GM12878 (cell line): ENCODE results near the gene BRIX1. TPM values are rescaled to one million over a fixed set of nuclear protein-coding genes. Genes with fewer than 3 reads are reported as not detected.

Experiments used
- ATAC-seq: fragments of 200-7000 bp; cut with Tn5 transposase; 3 replicates; pipeline ENCODE4 v1.9.1; 2020; ENCODE audit warnings: mild to moderate bottlenecking, moderate library complexity
- BruUV-seq: library from RNA; stranded (reverse); fragments of 400-500 nt; replicated peaks from 2 replicates; lab custom pipeline; 2021; lab: Mats Ljungman, UMichigan
- CTCF ChIA-PET: fragments of 300-600 bp; sonication (Branson Sonifier 250); formaldehyde crosslinking; extraction: SDS; loops from one replicate; lab custom pipeline; 2021; ENCODE audit warnings: inconsistent platforms; lab: Yijun Ruan, JAX
- POLR2A ChIA-PET: fragments of 350-600 bp; formaldehyde crosslinking; extraction: SDS; loops from one replicate; lab custom pipeline; 2021; ENCODE audit warnings: inconsistent platforms; lab: Charles Lee
- RAD21 ChIA-PET: fragments of 300-600 bp; sonication (Branson Sonifier 250); formaldehyde crosslinking; loops from one replicate; lab custom pipeline; 2023; ENCODE audit warnings: antibody characterized with exemption; ENCODE audit not compliant: unreplicated experiment; lab: Charles Lee
- SMC1A ChIA-PET: fragments of 300-600 bp; sonication (Branson Sonifier 250); formaldehyde crosslinking; loops from one replicate; lab custom pipeline; 2023; ENCODE audit not compliant: unreplicated experiment, uncharacterized antibody; lab: Charles Lee
- DNase-seq: peaks from one replicate; pipeline ENCODE4 v3.0.0-alpha.2; 2011; ENCODE audit warnings: low read depth, low spot score
- FAIRE-seq: peaks from 3 replicates; lab custom pipeline; 2011; peaks lifted over from hg19 to GRCh38; lab: Jason Lieb, UNC
- H2AFZ ChIP-seq: 2 replicates; pipeline ENCODE4 v1.6.0; 2011; ENCODE audit warnings: low read depth, low read length, control low read depth; ENCODE audit not compliant: control insufficient read depth
- H3K27ac ChIP-seq: 2 replicates; pipeline ENCODE4 v1.5.1; 2011; ENCODE audit warnings: control low read depth; ENCODE audit not compliant: control insufficient read depth, insufficient read depth
- H3K27me3 ChIP-seq, 2 experiments: replicated peaks in 1 of 2; 2 replicates each; pipeline versions ENCODE4 v1.6.0 to v1.6.1; 2011; ENCODE audit warnings: low read length in 1 of 2; ENCODE audit not compliant: control insufficient read depth in 2 of 2, insufficient read depth in 2 of 2
- H3K36me3 ChIP-seq, 2 experiments: 2 replicates each; pipeline ENCODE4 v1.5.1; 2011; ENCODE audit warnings: low read length in 1 of 2; ENCODE audit not compliant: control insufficient read depth in 2 of 2, insufficient read depth in 2 of 2
- H3K4me1 ChIP-seq: 2 replicates; pipeline ENCODE4 v1.6.1; 2011; ENCODE audit warnings: mild to moderate bottlenecking, low read length, moderate library complexity, mixed read lengths; ENCODE audit not compliant: control insufficient read depth, insufficient read depth
- H3K4me2 ChIP-seq: 2 replicates; pipeline ENCODE4 v1.6.0; 2011; ENCODE audit warnings: control low read depth; ENCODE audit not compliant: control insufficient read depth, insufficient read depth
- H3K4me3 ChIP-seq: fragments of 200-600 bp; sonication (generic); 2 replicates; pipeline ENCODE4 v1.5.1; 2016
- H3K79me2 ChIP-seq: 2 replicates; pipeline ENCODE4 v1.6.0; 2011; ENCODE audit warnings: low read length; ENCODE audit not compliant: control insufficient read depth, insufficient read depth
- H3K9ac ChIP-seq: 2 replicates; pipeline ENCODE4 v1.8.0; 2011; ENCODE audit warnings: low read length, control low read depth, mixed read lengths; ENCODE audit not compliant: control insufficient read depth, insufficient read depth
- H3K9me3 ChIP-seq: replicated peaks from 3 replicates; pipeline ENCODE4 v1.5.1; 2011; ENCODE audit warnings: mild to moderate bottlenecking, low read length; ENCODE audit not compliant: control insufficient read depth, insufficient read depth
- H4K20me1 ChIP-seq: 2 replicates; pipeline ENCODE4 v1.6.0; 2011; ENCODE audit not compliant: control insufficient read depth, insufficient read depth
- ASH2L ChIP-seq: fragments of 300-600, 200-600 bp; sonication (generic); IDR thresholded peaks from 2 replicates; pipeline ENCODE4 v1.6.1; 2017; ENCODE audit warnings: low read depth, mild to moderate bottlenecking, borderline replicate concordance
- BHLHE40 ChIP-seq, 2 experiments: fragments of 450-650 bp in 1 of 2; IDR thresholded peaks; 2 replicates each; pipeline ENCODE4 v1.6.1; 2011 to 2017; ENCODE audit warnings: low read depth in 2 of 2, borderline replicate concordance in 1 of 2, improper control_type of control experiment in 1 of 2, low read length in 1 of 2, mild to moderate bottlenecking in 1 of 2
- FOXK2 ChIP-seq: fragments of 450-650 bp; IDR thresholded peaks from 2 replicates; pipeline ENCODE4 v1.6.1; 2017; ENCODE audit warnings: mild to moderate bottlenecking, moderate library complexity
- MLLT1 ChIP-seq: fragments of 450-650 bp; IDR thresholded peaks from 2 replicates; pipeline ENCODE4 v1.6.1; 2016; ENCODE audit warnings: mild to moderate bottlenecking
- PAX8 ChIP-seq: fragments of 450-650 bp; IDR thresholded peaks from 2 replicates; pipeline ENCODE4 v1.6.1; 2017; ENCODE audit warnings: mild to moderate bottlenecking, moderate library complexity
- PML ChIP-seq: IDR thresholded peaks from 2 replicates; pipeline ENCODE4 v1.6.1; 2012; ENCODE audit warnings: low read length, inconsistent platforms
- POLR2A ChIP-seq: IDR thresholded peaks from 2 replicates; pipeline ENCODE4 v1.6.1; 2011; ENCODE audit warnings: low read depth, mild to moderate bottlenecking, low read length
- POLR2AphosphoS2 ChIP-seq: IDR thresholded peaks from 2 replicates; pipeline ENCODE4 v1.6.1; 2011; ENCODE audit warnings: low read depth, mild to moderate bottlenecking, low read length, improper control_type of control experiment, moderate library complexity
- SIX5 ChIP-seq: IDR thresholded peaks from 2 replicates; pipeline ENCODE4 v1.6.1; 2011; ENCODE audit warnings: mild to moderate bottlenecking, low read depth, low read length, moderate library complexity; ENCODE audit not compliant: severe bottlenecking
- TARDBP ChIP-seq: IDR thresholded peaks from 2 replicates; pipeline ENCODE4 v1.6.1; 2016; ENCODE audit warnings: borderline replicate concordance
- YBX1 ChIP-seq: fragments of 450-650 bp; IDR thresholded peaks from 2 replicates; pipeline ENCODE4 v1.6.1; 2016; ENCODE audit warnings: antibody characterized with exemption
- ZBED1 ChIP-seq: IDR thresholded peaks from 2 replicates; pipeline ENCODE4 v1.6.1; 2016; ENCODE audit warnings: borderline replicate concordance
- ZBTB11 ChIP-seq: fragments of 450-650 bp; formaldehyde crosslinking; IDR thresholded peaks from 2 replicates; pipeline ENCODE4 v1.5.0; 2022; ENCODE audit warnings: mild to moderate bottlenecking, missing genetic modification characterization
- ZNF207 ChIP-seq: fragments of 450-650 bp; IDR thresholded peaks from 2 replicates; pipeline ENCODE4 v1.6.1; 2014; ENCODE audit warnings: antibody characterized with exemption, mild to moderate bottlenecking, borderline replicate concordance
- WGBS: methylation state at CpG from one replicate; pipeline ENCODE4 v1.1.6; 2016; ENCODE audit warnings: low lambda C conversion rate; ENCODE audit not compliant: insufficient replicate concordance, insufficient coverage; ENCODE audit errors: missing lambda C conversion rate; 5-methylcytosine and 5-hydroxymethylcytosine counted together
- in situ Hi-C: fragments of 300-500 bp; cut with MboI; formaldehyde crosslinking; loops from 9 replicates; pipeline ENCODE4 v1.14.3; 2018; ENCODE audit warnings: mixed read lengths
- intact Hi-C: fragments of 100-400 bp; cut with micrococcal nuclease; formaldehyde crosslinking; loops from one replicate; pipeline ENCODE4 v1.14.2; 2022; ENCODE audit not compliant: unreplicated experiment
- polyA plus RNA-seq, 11 experiments: library from polyadenylated mRNA; depleted of rRNA in 4 of 11; unstranded in 6 of 11; stranded (reverse) in 5 of 11; fragments of >200 nt; fragmentation: Nextera tagmentation in 4 of 11; fragmentation: Illumina TruSeq in 1 of 11; extraction: Ambion mirVana in 4 of 11; extraction: Trizol in 1 of 11; gene quantifications; 1 replicate in 1 of 11; 2 replicates in 10 of 11; pipeline versions ENCODE4 v1.2.1 to v1.2.3, GENCODE V29; 2011 to 2016; ENCODE audit warnings: inconsistent platforms in 2 of 11, missing spikeins in 2 of 11, low read depth in 1 of 11
- total RNA-seq, 4 experiments: library from RNA; depleted of rRNA in 3 of 4; stranded (reverse); fragments of >200 nt in 3 of 4; fragmentation: Illumina TruSeq in 1 of 4; extraction: Trizol in 1 of 4; gene quantifications; 2 replicates each; pipeline versions ENCODE4 v1.2.1 to v1.2.3, GENCODE V29; 2013 to 2021
- TF ChIP-seq, protein P1 (sequence below): fragments of 450-650 bp; IDR thresholded peaks from 2 replicates; pipeline ENCODE4 v1.6.1; 2016; ENCODE audit warnings: mild to moderate bottlenecking, moderate library complexity, borderline replicate concordance

BRIX1 gene
- total and polyA plus RNA-seq, 10 of the 15 experiments (the other 5 are each of a cell fraction or from before 2014, with no cell fraction given), result 48.3 to 119 (median 78.9) TPM

- RAD21 ChIA-PET, result interaction anchor here (7.7 kb wide), 1 partner anchor 44 kb away, joined by 123 read pairs; no protein-coding TSS in a partner anchor
- Histone ChIP-seq H3K4me3 (no peak overlapping the region), H4K20me1 (no peaks in the 10 kb centered on the region), H3K27me3 (no peaks in the 10 kb centered on the region), H3K27ac (no peak overlapping the region), H3K36me3 (no peaks in the 10 kb centered on the region), H2AFZ (no peak overlapping the region), H3K4me1 (peaks cover 11% of the 10 kb centered on the region; the same call in 1 of the 2 replicates), H3K4me2 (no peak overlapping the region), H3K79me2 (no peaks in the 10 kb centered on the region), H3K9me3 (no peaks in the 10 kb centered on the region), H3K9ac (no peak overlapping the region)
- in situ Hi-C loops, result no loop called here
- DNase-seq, result no peak
- ATAC-seq, result no peak
- intact Hi-C loops, result no loop called here
- SMC1A ChIA-PET, result interaction anchor here (1.2 to 7.3 kb wide), 9 partner anchors 9 to 479 kb away, joined by 3 to 121 read pairs (median 4); no protein-coding TSS in a partner anchor
- no peak for FAIRE-seq
- POLR2A ChIA-PET, result interaction anchor here (0.7 to 1.0 kb wide), 3 partner anchors 22 to 55 kb away, joined by 3 to 4 read pairs (median 3); partner anchors contain the start of genes BRIX1 and RAD1
- CTCF ChIA-PET, result interaction anchor here (0.7 to 9.5 kb wide), 19 partner anchors 9 to 969 kb away, joined by 3 to 185 read pairs (median 4); partner anchors contain the start of genes BRIX1 and RAD1
- BruUV-seq, result no TSS peak
- 95% methylated on average over 1 of the region's 1 CpG for WGBS
- TF ChIP-seq YBX1 (no peak), TARDBP (no peak), ZNF207 (no peak), ZBED1 (no peak), POLR2A (no peak), ZBTB11 (CRISPR knock-in tag) (no peak), FOXK2 (no peak), PAX8 (no peak), POLR2AphosphoS2 (no peak), BHLHE40 (IDR thresholded peaks at IDR 0.05; ENCODE audit: borderline replicate concordance in 1 of 2, low read depth in 2 of 2, low read length in 1 of 2) (no peak), ASH2L (no peak), SIX5 (no peak), MLLT1 (no peak), PML (no peak)
- TF ChIP-seq, protein P1, sequence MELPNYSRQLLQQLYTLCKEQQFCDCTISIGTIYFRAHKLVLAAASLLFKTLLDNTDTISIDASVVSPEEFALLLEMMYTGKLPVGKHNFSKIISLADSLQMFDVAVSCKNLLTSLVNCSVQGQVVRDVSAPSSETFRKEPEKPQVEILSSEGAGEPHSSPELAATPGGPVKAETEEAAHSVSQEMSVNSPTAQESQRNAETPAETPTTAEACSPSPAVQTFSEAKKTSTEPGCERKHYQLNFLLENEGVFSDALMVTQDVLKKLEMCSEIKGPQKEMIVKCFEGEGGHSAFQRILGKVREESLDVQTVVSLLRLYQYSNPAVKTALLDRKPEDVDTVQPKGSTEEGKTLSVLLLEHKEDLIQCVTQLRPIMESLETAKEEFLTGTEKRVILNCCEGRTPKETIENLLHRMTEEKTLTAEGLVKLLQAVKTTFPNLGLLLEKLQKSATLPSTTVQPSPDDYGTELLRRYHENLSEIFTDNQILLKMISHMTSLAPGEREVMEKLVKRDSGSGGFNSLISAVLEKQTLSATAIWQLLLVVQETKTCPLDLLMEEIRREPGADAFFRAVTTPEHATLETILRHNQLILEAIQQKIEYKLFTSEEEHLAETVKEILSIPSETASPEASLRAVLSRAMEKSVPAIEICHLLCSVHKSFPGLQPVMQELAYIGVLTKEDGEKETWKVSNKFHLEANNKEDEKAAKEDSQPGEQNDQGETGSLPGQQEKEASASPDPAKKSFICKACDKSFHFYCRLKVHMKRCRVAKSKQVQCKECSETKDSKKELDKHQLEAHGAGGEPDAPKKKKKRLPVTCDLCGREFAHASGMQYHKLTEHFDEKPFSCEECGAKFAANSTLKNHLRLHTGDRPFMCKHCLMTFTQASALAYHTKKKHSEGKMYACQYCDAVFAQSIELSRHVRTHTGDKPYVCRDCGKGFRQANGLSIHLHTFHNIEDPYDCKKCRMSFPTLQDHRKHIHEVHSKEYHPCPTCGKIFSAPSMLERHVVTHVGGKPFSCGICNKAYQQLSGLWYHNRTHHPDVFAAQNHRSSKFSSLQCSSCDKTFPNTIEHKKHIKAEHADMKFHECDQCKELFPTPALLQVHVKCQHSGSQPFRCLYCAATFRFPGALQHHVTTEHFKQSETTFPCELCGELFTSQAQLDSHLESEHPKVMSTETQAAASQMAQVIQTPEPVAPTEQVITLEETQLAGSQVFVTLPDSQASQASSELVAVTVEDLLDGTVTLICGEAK, result no peak
Observed at GRCh38 chr5:34957321-34957720, 41.8 kb downstream of the BRIX1 start.
